HTERT RPE-1 (cell line): Measurements from ENCODE around the gene CEP41.

Source experiments
- in situ Hi-C: fragments of 300-500 bp; cut with MboI; formaldehyde crosslinking; loops from 4 replicates; pipeline ENCODE4 v1.14.3; 2020; ENCODE audit warnings: low sequenced_read_pairs

Gene CEP41

DNA sequence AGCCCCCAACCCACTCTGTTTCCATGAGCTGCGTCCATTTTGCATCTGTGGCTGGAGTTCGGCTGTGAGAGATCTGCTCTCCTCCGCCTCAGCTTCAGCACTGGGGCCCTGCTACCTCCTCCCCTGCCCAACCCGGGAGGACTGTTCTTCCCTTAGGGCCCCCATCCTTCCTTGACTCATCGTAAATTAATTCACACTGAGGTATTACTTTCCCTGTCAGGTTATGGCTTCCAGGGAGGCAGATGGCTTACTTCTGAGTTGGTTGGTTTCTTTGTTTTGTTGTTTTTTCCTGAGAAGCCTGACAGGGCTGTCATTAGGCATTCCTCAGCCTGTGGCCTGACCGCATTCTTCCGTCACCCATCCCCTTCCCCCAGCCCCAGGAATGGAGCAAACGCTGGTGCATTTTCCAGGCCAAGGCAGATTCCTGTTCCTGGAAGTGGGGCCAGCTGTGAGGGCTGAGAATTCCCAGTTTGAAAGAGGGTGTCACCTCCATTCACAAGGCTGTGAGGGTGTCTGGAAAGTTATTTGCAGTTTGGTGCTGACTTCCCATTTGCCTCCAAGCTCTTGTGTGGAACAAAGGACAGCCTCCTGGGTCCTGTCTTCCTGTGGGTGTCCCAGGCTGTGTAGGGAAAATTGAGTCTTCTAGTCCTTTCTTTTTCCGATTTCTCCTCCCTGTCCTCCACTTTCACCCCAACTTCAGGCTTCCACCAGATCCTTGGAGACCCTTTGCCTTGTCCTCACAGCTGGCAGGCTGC is 84.5 kb downstream of the CEP41 start:
- in situ Hi-C loops = no loop called here

DNA sequence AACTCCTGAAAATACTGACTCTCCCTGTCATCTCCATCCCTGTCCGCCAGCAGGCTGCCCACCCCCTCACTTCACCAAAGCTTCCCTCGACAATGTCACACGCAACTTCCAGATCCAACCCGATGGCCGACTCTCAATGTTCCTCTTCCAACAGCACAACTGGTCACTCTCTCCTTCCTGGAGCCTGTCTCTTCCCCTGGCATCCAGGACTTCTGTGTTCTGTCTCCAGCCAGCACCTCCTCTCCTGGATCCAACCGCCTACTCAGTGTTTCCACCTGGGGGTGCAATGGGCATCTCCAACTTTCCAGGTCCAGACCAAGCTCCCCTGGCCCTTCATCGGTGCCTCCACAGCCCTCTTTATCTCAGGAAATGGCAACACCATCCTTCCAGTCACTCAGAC is 87.6 kb downstream of the CEP41 start:
- in situ Hi-C loops = no loop called here

GRCh38 chr7:130352194-130353074 is 88.4 kb downstream of the CEP41 start:
- in situ Hi-C loops = no loop called here

- in situ Hi-C loops = no loop called here
Measured at GRCh38 chr7:130351791-130352090, 89.1 kb downstream of the CEP41 start.

DNA sequence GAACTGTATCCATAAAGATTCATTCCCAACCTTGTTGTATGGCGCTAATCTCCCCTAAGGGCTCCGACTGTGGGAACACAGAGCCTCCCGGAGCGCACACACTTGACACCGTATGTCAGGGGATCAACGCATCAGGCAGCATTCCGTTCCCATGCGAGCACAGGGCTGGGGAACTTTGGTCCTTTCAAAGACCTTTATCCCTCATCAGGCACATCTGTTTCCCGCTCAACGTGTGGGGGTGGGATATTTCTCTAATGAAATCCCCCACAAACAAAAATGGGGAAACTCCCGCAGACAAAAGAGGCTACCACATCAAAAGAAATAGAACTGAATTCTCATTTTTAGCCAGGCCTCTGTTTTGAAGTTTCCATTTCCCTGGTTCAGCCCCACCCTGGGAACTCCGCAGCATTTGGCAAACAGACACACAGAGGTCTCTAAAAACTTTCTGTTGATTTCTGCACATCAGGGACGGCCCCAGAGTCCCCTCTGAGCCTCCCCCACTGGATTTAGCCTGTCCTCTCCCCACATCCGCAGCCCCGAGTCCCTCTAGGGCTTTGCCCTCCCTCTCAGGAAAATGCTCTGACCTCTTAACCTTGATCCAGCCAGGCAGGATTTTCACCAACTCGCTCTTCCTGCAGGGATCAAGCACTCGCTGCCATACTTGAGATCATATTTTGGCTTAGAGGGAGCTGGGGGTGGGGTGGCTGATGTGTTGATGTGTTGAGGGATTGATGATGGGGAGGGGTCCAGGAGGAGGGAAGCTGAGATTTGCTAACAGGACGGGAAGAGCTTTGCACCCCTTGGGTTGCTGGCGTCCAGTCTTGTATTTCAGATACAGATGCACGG is 89.6 kb downstream of the CEP41 start:
- in situ Hi-C loops = no loop called here

- in situ Hi-C loops = no loop called here
Measured at GRCh38 chr7:130349911-130350782, 90.7 kb downstream of the CEP41 start.

GRCh38 chr7:130346941-130347340 is 93.9 kb downstream of the CEP41 start:
- in situ Hi-C loops = no loop called here

DNA sequence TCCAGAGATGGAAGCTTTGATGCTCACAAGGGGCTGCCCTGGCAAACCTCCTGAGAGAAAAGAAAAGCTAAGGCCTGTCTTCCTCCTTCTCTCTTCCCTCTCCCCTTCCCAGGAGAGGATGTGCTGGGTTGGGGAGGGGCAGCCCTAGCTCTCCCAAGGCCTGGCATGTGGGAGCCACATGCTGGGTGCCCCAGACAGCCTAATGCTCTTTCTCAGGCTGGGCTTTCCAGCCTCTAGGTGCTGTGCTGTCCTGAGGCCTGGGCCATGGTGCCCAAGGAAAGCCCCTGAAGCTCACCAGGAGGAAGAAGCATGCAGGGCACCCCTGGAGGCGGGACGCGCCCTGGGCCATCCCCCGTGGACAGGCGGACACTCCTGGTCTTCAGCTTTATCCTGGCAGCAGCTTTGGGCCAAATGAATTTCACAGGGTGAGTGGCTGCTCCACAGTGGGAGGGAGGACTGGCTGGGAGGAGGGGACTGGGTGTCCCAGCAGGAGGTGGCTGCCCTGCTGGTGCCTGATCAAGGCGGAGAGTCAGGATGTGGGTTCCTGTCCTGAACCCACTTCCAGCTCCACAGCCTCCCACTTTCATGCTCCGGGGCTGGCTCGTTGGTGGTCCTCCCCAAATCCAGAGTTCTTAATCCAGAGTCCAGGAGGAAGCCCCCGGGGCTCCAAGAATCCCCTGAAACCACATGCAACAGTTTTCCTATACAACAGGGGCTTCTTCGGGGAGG is 94.5 kb downstream of the CEP41 start:
- in situ Hi-C loops = no loop called here

GRCh38 chr7:130345725-130346124 is 95.1 kb downstream of the CEP41 start:
- in situ Hi-C loops = no loop called here

DNA sequence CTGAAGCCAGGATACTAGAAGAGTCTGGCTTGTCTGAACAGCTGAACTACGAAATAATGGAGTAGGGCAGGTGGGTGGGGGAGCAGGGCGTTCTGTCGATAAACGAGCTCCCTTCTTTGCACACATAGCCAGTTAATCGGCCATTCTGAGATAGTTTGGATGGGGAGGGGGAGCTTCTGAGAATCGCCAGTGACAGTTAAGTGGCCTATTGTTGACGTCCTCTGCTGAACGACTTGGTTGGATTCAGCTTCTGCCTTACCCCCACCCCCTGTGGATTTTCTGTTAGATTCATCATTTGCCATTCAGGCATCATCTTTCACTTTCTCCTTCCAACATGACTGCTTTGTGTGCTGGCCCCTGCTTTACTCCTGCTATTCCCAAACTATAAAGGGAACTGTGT is 95.7 kb downstream of the CEP41 start:
- in situ Hi-C loops = no loop called here

- in situ Hi-C loops = no loop called here
Measured at GRCh38 chr7:130344271-130344866, 96.4 kb downstream of the CEP41 start, which contains the start of gene CPA5. Gene CPA5, plus strand, starts transcription at chr7:130344816. Its CDS starts 1,670 bp downstream, at chr7:130346486.
